Stomach (tissue), 4 donors: ENCODE results near the gene SAT1.
"Not testable (repeated sequence)": the region's sequence is repeated elsewhere in the genome, so short reads cannot be mapped to it uniquely, and the experiment has no call there.

Experiments used
- CTCF ChIP-seq, 7 experiments: fragments of 450-650 bp in 4 of 7; fragments of 200-600 bp in 3 of 7; sonication (generic) in 3 of 7; IDR thresholded peaks; one replicate each; pipeline ENCODE4 v1.5.1; 2016 to 2019; ENCODE audit warnings: antibody characterized with exemption in 7 of 7, control low read depth in 2 of 7, mild to moderate bottlenecking in 1 of 7
- EP300 ChIP-seq: sonication (generic); formaldehyde crosslinking; IDR thresholded peaks from one replicate; pipeline ENCODE4 v1.6.1; 2017; ENCODE audit warnings: antibody characterized with exemption

- TF ChIP-seq CTCF (IDR thresholded peaks at IDR 0.05); EP300: not testable (repeated sequence)
Observed at GRCh38 chrX:23771086-23771485, 11.9 kb upstream of the SAT1 start.
